Measurements from ENCODE around the gene TMEM101.
"Not testable (repeated sequence)": the region's sequence is repeated elsewhere in the genome, so short reads cannot be mapped to it uniquely, and the experiment has no call there.

TMEM101 gene

GRCh38 chr17:44023545-44024270 is 8.9 kb upstream of the TMEM101 start:
- Histone ChIP-seq H3K79me2 (ENCODE audit: insufficient read depth, low read length) (no peaks in the 10 kb centered on the region), H3K4me3 (ENCODE audit: low read depth in 1 of 2, low read length in 2 of 2) (no peak overlapping the region), H2AFZ (ENCODE audit: low read depth, low read length) (no peak overlapping the region), H3K4me2 (ENCODE audit: insufficient read depth, low read length) (no peak overlapping the region), H3K4me1 (ENCODE audit: insufficient read depth, low read length) (no peaks in the 10 kb centered on the region), H3K36me3 (ENCODE audit: insufficient read depth, low read length) (peaks cover 15% of the 10 kb centered on the region; the same call in 1 of the 2 replicates), H3K9me3 (ENCODE audit: insufficient read depth, low read length, severe bottlenecking) (no peaks in the 10 kb centered on the region), H4K20me1 (ENCODE audit: insufficient read depth, low read length) (no peaks in the 10 kb centered on the region; the same call in 1 of the 2 replicates), H3K27ac (ENCODE audit: low read length) (no peak overlapping the region), H3K27me3 (ENCODE audit: insufficient read depth, low read length, poor library complexity) (no peaks in the 10 kb centered on the region), H3K9ac (ENCODE audit: low read depth, low read length) (no peak overlapping the region)
- ATAC-seq (ENCODE audit: insufficient read depth, low read depth) = no peak
- no peak for DNase-seq
- TF ChIP-seq EZH2 (IDR thresholded peaks at IDR 0.05; ENCODE audit: borderline replicate concordance, low read depth, low read length, severe bottlenecking) = no peak
- TF ChIP-seq, protein P1, sequence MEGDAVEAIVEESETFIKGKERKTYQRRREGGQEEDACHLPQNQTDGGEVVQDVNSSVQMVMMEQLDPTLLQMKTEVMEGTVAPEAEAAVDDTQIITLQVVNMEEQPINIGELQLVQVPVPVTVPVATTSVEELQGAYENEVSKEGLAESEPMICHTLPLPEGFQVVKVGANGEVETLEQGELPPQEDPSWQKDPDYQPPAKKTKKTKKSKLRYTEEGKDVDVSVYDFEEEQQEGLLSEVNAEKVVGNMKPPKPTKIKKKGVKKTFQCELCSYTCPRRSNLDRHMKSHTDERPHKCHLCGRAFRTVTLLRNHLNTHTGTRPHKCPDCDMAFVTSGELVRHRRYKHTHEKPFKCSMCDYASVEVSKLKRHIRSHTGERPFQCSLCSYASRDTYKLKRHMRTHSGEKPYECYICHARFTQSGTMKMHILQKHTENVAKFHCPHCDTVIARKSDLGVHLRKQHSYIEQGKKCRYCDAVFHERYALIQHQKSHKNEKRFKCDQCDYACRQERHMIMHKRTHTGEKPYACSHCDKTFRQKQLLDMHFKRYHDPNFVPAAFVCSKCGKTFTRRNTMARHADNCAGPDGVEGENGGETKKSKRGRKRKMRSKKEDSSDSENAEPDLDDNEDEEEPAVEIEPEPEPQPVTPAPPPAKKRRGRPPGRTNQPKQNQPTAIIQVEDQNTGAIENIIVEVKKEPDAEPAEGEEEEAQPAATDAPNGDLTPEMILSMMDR (IDR thresholded peaks at IDR 0.05; ENCODE audit: borderline replicate concordance, extremely low read depth, low read length, poor library complexity, severe bottlenecking) = no peak

- Histone ChIP-seq H3K9me3 (ENCODE audit: insufficient read depth, low read length, severe bottlenecking) (no peaks in the 10 kb centered on the region), H3K4me3 (ENCODE audit: low read depth in 1 of 2, low read length in 2 of 2) (no peak overlapping the region), H3K36me3 (ENCODE audit: insufficient read depth, low read length) (peaks cover 11% of the 10 kb centered on the region; the same call in 1 of the 2 replicates), H3K4me1 (ENCODE audit: insufficient read depth, low read length) (no peaks in the 10 kb centered on the region), H3K9ac (ENCODE audit: low read depth, low read length) (no peak overlapping the region), H2AFZ (ENCODE audit: low read depth, low read length) (no peak overlapping the region), H3K27ac (ENCODE audit: low read length) (no peak overlapping the region), H4K20me1 (ENCODE audit: insufficient read depth, low read length) (no peaks in the 10 kb centered on the region; the same call in 1 of the 2 replicates), H3K79me2 (ENCODE audit: insufficient read depth, low read length) (no peaks in the 10 kb centered on the region), H3K27me3 (ENCODE audit: insufficient read depth, low read length, poor library complexity) (no peaks in the 10 kb centered on the region), H3K4me2 (ENCODE audit: insufficient read depth, low read length) (no peak overlapping the region)
- DNase-seq = no peak
- no peak for TF ChIP-seq EZH2 (IDR thresholded peaks at IDR 0.05; ENCODE audit: borderline replicate concordance, low read depth, low read length, severe bottlenecking)
- ATAC-seq (ENCODE audit: insufficient read depth, low read depth) = no peak
These were observed 7.5 kb upstream of the TMEM101 start for GRCh38 chr17:44022246-44022645.

DNA sequence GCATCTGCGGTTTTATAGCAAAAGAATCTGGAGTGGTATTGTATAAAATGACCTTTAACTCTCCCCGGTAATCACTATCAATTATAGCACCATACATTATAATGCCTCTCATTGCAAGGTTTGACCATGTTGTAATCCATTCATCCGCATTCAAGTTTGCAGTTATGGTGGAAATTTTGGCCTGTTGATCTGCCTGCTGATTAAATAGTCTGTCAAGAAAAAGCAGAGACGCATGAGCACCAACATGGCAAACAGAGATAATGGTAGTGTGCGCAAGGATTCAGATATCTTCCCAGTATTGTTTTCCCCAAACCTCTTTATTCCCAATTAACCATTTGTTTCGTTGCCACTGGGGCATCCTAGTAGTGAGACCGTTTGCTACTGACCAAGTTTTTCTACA is 6.5 kb upstream of the TMEM101 start:
- not testable (repeated sequence) for H3K4me3 ChIP-seq (ENCODE audit: low read depth in 1 of 2, low read length in 2 of 2); H4K20me1 ChIP-seq (ENCODE audit: insufficient read depth, low read length); ATAC-seq (ENCODE audit: insufficient read depth, low read depth); H3K27me3 ChIP-seq (ENCODE audit: insufficient read depth, low read length, poor library complexity); DNase-seq; H3K9ac ChIP-seq (ENCODE audit: low read depth, low read length); H3K4me1 ChIP-seq (ENCODE audit: insufficient read depth, low read length); H3K27ac ChIP-seq (ENCODE audit: low read length); H3K4me2 ChIP-seq (ENCODE audit: insufficient read depth, low read length); H2AFZ ChIP-seq (ENCODE audit: low read depth, low read length); H3K36me3 ChIP-seq (ENCODE audit: insufficient read depth, low read length); H3K79me2 ChIP-seq (ENCODE audit: insufficient read depth, low read length); H3K9me3 ChIP-seq (ENCODE audit: insufficient read depth, low read length, severe bottlenecking)

- Histone ChIP-seq H4K20me1 (ENCODE audit: insufficient read depth, low read length) (no peaks in the 10 kb centered on the region), H3K9me3 (ENCODE audit: insufficient read depth, low read length, severe bottlenecking) (no peaks in the 10 kb centered on the region), H3K4me1 (ENCODE audit: insufficient read depth, low read length) (peaks cover 19% of the 10 kb centered on the region), H3K4me2 (ENCODE audit: insufficient read depth, low read length) (peak overlapping the region; percentile 97), H3K4me3 (ENCODE audit: low read depth in 1 of 2, low read length in 2 of 2) (peak overlapping the region; percentile 84 to 89; a peak in 3 of 4 replicates), H3K9ac (ENCODE audit: low read depth, low read length) (peak overlapping the region; percentile 82), H3K36me3 (ENCODE audit: insufficient read depth, low read length) (peaks cover 8% of the 10 kb centered on the region), H3K27ac (ENCODE audit: low read length) (peak overlapping the region; percentile 87), H3K79me2 (ENCODE audit: insufficient read depth, low read length) (peaks cover 15% of the 10 kb centered on the region), H2AFZ (ENCODE audit: low read depth, low read length) (peak overlapping the region; percentile 97), H3K27me3 (ENCODE audit: insufficient read depth, low read length, poor library complexity) (no peaks in the 10 kb centered on the region)
- TF ChIP-seq, protein P1 (IDR thresholded peaks at IDR 0.05; ENCODE audit: borderline replicate concordance, extremely low read depth, low read length, poor library complexity, severe bottlenecking) = no peak
- TF ChIP-seq EZH2 (IDR thresholded peaks at IDR 0.05; ENCODE audit: borderline replicate concordance, low read depth, low read length, severe bottlenecking) = no peak
- ATAC-seq (ENCODE audit: insufficient read depth, low read depth) (no peak), DNase-seq (no peak)
These were observed 678 bp downstream of the TMEM101 start for GRCh38 chr17:44014133-44014436.
